ENCODE measurements around the gene TRIM71. TPM values are rescaled to one million over a fixed set of nuclear protein-coding genes. Genes with fewer than 3 reads are reported as not detected.

TRIM71 gene
- total RNA-seq, 4 donors from 2014 or later: under 0.01 to 0.59 (median 0.32) TPM

- H3K27ac ChIP-seq: no peak overlapping the region
- no peaks in the 10 kb centered on the region for H3K9me3 ChIP-seq
- H3K36me3 ChIP-seq: no peaks in the 10 kb centered on the region
- peaks cover 0 to 21% (median 0%) of the 10 kb centered on the region in 4 donors for H3K4me1 ChIP-seq
- 93 to 95% methylated on average over 5 of the region's 5 CpGs for WGBS, 2 donors
- H3K27me3 ChIP-seq: no peaks in the 10 kb centered on the region
- no peak overlapping the region for H3K4me3 ChIP-seq
- TF ChIP-seq POLR2A (IDR thresholded peaks at IDR 0.05) (no peak), CTCF (IDR thresholded peaks at IDR 0.05) (no peak), EP300 (IDR thresholded peaks at IDR 0.05) (no peak)
- DNase-seq (ENCODE audit: low spot score in 2 of 2): no peak
These were observed 59.1 kb downstream of the TRIM71 start for GRCh38 chr3:32876920-32877319.

- no peak for TF ChIP-seq CTCF (IDR thresholded peaks at IDR 0.05)
- TF ChIP-seq EP300 (IDR thresholded peaks at IDR 0.05): no peak
- no peak for TF ChIP-seq POLR2A (IDR thresholded peaks at IDR 0.05)
- no peak overlapping the region for H3K27ac ChIP-seq
- no peaks in the 10 kb centered on the region for H3K36me3 ChIP-seq
- no peak for DNase-seq (ENCODE audit: low spot score in 2 of 2)
- 78 to 87% methylated on average over 2 of the region's 2 CpGs for WGBS, 2 donors
- no peaks in the 10 kb centered on the region for H3K27me3 ChIP-seq
- peaks cover 0 to 15% (median 0%) of the 10 kb centered on the region in 4 donors for H3K4me1 ChIP-seq
- no peak overlapping the region for H3K4me3 ChIP-seq
- H3K9me3 ChIP-seq: no peaks in the 10 kb centered on the region
These were observed 59.8 kb downstream of the TRIM71 start for GRCh38 chr3:32877598-32877997.

GRCh38 chr3:32880225-32880624 lies 62.4 kb downstream of the TRIM71 start:
- WGBS, 2 donors: 94 to 96% methylated on average over 1 of the region's 1 CpG
- no peaks in the 10 kb centered on the region for H3K27me3 ChIP-seq
- H3K4me3 ChIP-seq: no peak overlapping the region
- TF ChIP-seq EP300 (IDR thresholded peaks at IDR 0.05): no peak
- H3K9me3 ChIP-seq: no peaks in the 10 kb centered on the region
- H3K4me1 ChIP-seq: no peaks in the 10 kb centered on the region
- no peak overlapping the region for H3K27ac ChIP-seq
- no peak for DNase-seq (ENCODE audit: low spot score in 2 of 2)
- no peaks in the 10 kb centered on the region for H3K36me3 ChIP-seq

GRCh38 chr3:32881624-32882023 lies 63.8 kb downstream of the TRIM71 start:
- TF ChIP-seq CTCF (IDR thresholded peaks at IDR 0.05): no peak
- Histone ChIP-seq H3K9me3 (no peaks in the 10 kb centered on the region), H3K36me3 (no peaks in the 10 kb centered on the region), H3K4me1 (no peaks in the 10 kb centered on the region), H3K27ac (no peak overlapping the region), H3K27me3 (no peaks in the 10 kb centered on the region), H3K4me3 (no peak overlapping the region)
- DNase-seq (ENCODE audit: low spot score in 2 of 2): no peak
- WGBS, 2 donors: 84 to 90% methylated on average over 2 of the region's 2 CpGs

- no peak overlapping the region for H3K27ac ChIP-seq
- H3K4me1 ChIP-seq: no peaks in the 10 kb centered on the region
- no peaks in the 10 kb centered on the region for H3K36me3 ChIP-seq
- TF ChIP-seq CTCF (IDR thresholded peaks at IDR 0.05) (no peak), POLR2A (IDR thresholded peaks at IDR 0.05) (no peak), EP300 (IDR thresholded peaks at IDR 0.05) (no peak)
- WGBS, 2 donors: 85 to 96% methylated on average over 1 of the region's 1 CpG
- no peaks in the 10 kb centered on the region for H3K9me3 ChIP-seq
- no peak for DNase-seq (ENCODE audit: low spot score in 2 of 2)
- H3K4me3 ChIP-seq: no peak overlapping the region
- H3K27me3 ChIP-seq: no peaks in the 10 kb centered on the region
These were observed 64.4 kb downstream of the TRIM71 start for GRCh38 chr3:32882189-32882588.

GRCh38 chr3:32882603-32883025 lies 64.8 kb downstream of the TRIM71 start:
- no peaks in the 10 kb centered on the region for H3K4me1 ChIP-seq
- H3K36me3 ChIP-seq: no peaks in the 10 kb centered on the region
- H3K4me3 ChIP-seq: no peak overlapping the region
- H3K27me3 ChIP-seq: no peaks in the 10 kb centered on the region
- no peak for DNase-seq (ENCODE audit: low spot score in 2 of 2)
- no peaks in the 10 kb centered on the region for H3K9me3 ChIP-seq
- WGBS, 2 donors: 86 to 91% methylated on average over 6 of the region's 6 CpGs
- no peak for TF ChIP-seq CTCF (IDR thresholded peaks at IDR 0.05)
- TF ChIP-seq EP300 (IDR thresholded peaks at IDR 0.05): no peak
- no peak for TF ChIP-seq POLR2A (IDR thresholded peaks at IDR 0.05)
- H3K27ac ChIP-seq: no peak overlapping the region
